Activated naive CD4-positive, alpha-beta T cell (primary cell): ENCODE data around the gene TSPAN31.

Source experiments
- DNase-seq, 4 experiments: peaks; one replicate each; lab custom pipeline; 2025; lab: John Stamatoyannopoulos, UW

The TSPAN31 gene

DNA sequence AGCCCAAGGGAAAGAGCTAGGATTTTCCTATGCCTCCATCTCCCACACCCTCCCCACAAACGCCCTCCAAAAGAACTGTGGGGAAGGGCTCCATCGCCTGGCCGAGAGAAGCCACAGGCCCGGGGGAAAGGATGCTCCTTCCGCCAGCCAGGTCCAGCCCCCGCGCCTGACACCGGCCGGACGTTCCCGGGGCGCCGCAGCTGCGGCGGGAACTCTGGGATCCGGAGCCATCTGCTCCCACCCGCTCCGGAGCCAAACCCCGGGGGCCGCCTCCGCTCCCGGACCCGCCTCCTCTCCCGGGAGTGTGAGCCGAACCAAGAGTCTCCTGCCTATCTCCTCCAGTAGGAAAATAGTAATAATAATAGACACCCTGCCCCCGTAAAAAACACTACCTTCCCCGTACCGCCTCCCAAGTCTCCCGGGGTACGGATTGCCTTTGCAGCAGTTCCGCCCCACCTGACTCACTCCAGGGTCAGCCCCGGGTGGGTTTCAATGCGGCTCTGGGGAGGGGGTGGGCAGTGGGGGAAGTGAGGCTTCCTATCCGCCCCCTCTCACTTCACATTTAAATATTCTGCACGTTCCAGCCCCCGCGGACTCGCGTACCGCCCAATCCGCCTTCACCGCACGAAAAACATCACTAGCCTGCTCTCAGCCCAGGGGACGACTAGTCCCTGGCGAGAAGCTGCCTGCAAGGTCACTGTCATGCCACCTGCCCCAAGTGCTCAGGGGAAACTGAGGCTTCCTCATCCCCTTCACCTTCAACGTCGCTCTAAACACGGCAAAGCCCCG is 8.7 kb upstream of the TSPAN31 start:
- DNase-seq: no peak

DNA sequence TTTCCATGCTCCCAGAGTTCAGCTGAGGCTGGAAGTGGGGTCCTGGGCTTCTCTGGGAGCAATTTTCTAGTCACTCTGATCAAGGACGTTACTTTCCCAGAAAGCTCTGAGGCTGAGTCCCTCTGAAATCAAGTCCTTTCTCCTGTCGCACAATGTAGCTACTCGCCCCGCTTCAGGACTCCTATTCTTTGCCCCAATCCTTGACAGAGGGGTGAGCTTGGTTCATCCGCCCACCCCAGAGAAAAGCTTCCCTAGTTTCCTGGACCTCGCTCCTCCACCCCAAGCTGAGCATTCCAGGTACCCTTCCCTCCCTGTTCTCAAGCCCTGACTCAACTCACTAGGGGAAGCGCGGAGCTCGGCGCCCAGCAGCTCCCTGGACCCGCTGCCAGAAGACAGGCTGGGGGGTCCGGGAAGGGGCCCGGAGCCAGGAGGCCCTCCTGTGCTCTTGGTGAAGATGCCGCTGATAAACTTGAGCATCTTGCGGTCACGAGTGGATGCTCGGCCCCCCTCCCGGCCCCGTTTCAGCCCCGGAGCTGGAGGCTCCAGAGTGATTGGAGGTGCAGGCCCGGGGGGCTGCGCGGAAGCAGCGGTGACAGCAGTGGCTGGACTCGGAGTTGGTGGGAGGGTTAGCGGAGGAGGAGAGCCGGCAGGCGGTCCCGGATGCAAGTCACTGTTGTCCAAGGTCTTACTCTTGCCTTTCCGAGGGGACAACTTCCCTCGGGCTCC is 7.9 kb upstream of the TSPAN31 start:
- no peak for DNase-seq

DNA sequence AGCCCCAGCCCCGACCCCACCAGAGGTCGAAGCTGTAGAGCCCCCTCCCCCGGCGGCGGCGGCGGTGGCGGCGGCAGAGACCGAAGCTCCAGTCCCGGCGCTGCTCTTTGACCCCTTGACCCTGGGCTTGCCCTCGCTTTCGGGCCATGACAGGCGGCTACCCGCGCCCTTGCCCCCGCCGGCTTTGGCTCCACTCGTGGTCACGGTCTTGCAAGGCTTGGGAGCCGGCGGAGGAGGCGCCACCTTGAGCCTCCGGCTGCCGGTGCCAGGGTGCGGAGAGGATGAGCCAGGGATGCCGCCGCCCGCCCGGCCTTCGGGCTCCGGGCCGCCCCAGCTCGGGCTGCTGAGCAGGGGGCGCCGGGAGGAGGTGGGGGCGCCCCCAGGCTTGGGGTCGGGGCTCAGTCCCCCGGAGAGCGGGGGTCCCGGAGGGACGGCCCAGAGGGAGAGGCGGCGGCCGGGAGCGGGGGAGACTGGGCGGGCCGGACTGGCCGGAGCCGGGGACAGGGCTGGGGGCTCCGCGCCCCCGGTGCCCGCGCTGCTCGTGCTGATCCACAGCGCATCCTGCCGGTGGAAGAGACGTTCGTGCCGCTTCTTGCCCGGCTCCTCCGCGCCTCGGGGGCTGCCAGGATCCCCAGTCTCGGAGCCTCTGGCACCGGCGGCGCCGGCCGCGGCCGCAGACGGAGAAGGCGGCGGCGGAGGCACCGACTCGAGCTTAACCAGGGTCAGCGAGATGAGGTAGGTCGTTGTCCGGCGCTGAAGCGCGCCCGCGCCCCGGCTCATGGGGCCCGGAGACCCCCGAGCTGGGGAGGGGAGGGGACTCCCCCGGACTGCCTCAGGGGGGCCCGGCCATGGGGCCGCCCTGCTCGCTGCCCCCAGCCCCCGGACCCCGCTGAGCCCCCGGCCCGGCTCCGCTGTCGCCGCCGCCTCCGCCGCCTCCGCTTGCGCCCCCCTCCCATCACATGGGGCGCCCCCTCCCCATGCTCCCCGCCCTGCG is 7.1 kb upstream of the TSPAN31 start:
- no peak for DNase-seq

DNA sequence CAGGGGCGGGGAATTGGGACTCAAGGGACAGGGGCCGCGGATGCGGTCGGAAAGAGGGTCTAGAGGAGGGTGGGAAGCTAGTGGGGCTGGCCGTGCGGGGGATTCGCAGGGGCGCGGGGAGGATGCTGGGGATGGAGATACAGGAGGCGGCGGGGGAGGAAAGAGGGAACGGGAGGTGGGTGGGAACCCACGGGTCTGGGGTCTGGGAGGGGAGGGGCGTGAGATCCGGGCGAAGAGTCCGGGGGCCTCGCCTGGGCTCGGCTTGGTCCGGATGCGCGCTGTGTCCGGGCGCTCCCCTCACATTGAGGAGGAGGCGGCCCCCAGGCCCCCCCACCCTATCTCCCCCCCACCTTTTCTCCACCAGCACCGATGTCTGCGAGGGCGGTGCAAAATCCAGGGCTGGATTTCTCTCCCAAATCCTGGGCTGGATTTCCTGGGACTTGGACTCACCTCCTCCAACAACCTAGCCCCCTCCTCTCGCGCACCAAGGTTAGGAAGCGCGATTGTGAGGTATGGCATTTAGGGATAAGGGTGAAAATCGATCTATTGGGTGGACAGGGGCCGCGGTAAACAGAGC is 6.1 kb upstream of the TSPAN31 start, which contains the start of gene AGAP2:
Gene AGAP2 (minus strand): TSS at position 82 of the 577 bp plus-strand sequence. CDS start 496 bp downstream, outside the sequence.
- no peak for DNase-seq

DNA sequence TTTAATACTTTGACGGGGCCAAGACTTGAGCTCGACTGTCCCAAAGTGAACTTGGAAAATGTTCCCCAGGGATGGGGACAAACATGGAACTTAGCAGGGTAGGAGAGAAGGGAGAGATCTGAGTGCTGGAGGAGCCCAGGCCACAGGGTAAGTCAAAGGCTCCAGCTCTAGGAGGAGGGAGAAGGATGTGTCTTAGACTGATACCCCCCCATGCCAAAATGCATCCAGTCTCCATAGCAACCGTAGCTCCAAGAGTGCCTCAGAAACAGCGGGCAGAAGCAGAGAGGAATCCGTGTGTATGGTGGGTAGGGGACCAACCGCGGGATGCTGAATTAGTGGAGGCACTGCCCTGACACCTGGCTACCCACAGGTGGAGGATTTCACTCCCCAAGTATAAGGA is 5.5 kb upstream of the TSPAN31 start:
- no peak for DNase-seq

DNA sequence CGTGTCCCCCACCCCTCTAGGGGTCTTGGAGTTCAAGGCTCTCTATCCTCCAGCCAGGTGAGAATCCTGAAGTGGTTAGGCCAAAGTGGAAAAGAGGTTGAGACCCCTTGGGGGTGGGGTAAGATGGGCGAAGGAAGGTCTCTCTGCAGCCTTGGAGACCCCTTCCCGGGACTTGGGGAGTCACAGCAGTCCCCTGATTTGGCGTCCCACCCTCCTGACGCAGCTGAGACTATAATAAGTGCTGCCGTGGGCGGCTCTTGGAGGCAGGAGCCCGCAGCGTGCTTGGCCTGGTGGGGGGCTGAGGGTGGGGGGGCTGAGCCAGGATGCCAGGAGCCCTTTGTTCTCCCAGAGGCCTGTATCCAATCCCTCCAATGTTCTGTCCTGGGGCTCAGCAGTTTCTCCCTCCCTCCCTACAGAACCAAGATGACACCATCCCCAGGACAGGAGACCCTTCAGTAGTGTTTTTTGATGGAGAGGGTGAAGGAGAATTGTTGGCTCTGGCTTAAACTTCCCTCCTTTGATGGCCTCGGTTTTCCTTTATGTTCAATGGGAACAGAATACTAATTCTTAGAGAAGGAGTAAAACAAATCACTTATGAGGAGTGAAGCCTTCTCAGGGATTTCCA is 4.8 kb upstream of the TSPAN31 start:
- DNase-seq: no peak

GRCh38 chr12:57740656-57741412 is 4.0 kb upstream of the TSPAN31 start:
- peak in 2 of 4 experiments; percentile 49 to 66 for DNase-seq

DNA sequence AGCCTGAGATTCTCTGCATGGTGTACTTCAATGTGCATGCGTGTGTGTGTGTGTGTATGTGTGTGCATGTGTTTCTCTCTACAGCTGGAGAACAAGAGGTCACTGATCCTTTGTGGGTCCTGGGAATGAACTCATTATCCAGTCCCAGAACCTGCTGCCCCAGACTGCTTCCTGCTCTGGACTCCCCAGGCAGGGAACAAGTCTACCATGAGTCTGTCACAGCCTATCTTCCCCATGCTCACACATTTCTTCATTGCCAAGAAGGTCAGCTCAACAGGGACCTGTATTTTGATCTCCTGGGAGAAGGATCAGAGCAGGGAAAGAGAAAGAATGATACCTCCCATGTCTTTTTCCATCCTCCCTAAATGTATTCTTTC is 3.4 kb upstream of the TSPAN31 start:
- DNase-seq: no peak

DNA sequence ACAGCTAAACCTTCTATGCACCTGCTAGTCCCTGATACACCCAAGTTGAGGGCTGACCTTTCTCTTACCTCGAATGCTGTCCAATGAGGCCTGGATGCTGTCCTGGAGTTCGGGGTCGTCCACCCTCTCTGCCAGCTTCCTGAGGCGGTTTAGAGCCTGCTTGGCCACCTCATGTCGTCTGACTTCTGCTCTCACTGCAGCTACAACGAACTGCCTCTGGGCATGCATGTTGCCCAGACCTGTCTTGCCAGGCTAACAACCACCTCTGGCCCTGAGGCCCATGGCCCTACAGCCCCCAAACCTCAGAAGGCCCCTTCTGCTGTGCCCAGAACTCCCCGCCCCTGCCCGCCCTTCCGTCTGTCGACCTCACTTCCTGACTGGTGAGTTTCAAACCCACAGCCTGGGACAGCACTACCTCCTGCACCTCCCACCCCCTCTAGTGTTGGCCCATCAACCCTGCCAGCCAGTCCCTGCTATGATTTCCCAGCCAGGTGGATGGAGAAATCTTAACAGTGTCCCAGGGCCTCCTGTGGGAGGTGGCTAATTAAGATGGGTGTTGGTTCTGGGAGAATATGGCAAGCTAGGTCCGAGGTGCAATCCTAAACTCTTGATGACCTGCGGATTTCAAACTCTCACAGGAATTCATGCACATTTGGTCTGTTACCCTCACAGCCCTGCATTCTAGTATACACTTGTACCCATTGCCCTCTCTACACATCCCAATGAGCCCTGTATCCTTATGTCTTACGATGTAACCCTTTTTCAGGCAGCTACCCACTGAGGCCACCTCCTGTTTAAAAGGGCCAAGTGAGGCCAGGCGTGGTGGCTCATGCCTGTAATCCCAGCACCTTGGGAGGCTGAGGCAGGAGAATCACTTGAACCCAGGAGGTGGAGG is 2.7 kb upstream of the TSPAN31 start:
- DNase-seq: peak in 3 of 4 experiments; percentile 32 to 62 (median 54)

GRCh38 chr12:57743769-57744168 is 1.1 kb upstream of the TSPAN31 start:
- no peak for DNase-seq

- DNase-seq: peak; percentile 42 to 63 (median 54)
Measured at GRCh38 chr12:57744194-57744776, 554 bp upstream of the TSPAN31 start.

- DNase-seq: no peak
Measured at GRCh38 chr12:57745485-57745881, 644 bp downstream of the TSPAN31 start.

- DNase-seq: no peak
Measured at GRCh38 chr12:57746025-57746424, 1.2 kb downstream of the TSPAN31 start.

DNA sequence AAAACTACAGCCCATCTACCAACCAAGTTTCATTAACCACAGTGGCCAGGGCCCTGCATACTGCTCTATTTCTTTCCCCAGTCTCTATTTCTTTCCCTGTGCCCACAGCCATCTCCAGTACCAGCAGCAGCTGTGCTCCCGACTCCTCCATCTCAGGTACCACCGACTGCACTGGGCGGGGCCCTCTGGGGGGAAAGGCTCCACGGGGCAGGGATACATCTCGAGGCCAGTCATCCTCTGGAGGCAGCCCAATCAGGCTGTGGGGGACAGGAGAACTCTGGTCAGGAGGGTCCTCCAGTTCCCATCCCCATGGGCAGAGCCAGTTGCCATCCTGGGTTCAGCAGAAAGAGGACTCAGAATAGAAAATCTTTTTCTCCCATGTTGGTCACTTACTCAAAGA is 4.2 kb downstream of the TSPAN31 start:
- DNase-seq: no peak

DNA sequence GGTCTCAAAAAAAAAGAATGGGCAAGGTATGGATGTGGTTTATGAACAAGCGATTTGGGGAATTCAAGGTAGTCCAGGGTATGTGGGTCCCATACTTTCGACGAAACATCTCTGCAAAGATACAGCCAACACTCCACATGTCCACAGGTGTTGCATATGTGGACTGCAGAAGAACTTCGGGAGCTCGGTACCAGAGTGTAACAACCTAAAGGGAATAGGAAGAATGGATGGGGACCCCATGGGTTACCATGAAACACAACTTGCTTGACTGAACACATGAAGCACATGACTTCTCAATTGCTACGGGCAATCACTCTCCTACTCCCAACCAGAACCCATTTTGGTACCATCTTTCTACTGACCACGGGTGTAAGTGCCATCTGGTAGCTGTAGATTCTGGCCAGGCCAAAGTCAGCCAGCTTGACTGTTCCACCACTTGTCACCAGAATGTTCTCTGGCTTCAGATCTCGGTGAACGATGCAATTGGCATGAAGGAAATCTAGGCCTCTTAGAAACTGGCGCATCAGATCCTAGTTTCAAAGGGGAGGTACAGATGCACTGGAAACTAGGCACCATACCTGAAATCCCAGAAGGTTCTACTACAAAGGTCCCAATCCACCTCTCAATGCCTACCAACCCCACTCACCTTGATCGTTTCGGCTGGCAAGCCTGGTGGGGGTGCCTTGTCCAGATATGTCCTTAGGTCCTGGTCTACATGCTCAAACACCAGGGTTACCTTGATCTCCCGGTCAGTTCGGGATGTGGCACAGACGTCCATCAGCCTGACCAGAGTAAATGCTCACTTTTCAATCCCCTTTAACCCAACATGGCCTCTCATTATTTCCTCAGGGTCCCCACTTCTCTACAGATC is 6.0 kb downstream of the TSPAN31 start:
- DNase-seq: no peak

GRCh38 chr12:57751432-57751787 is 6.6 kb downstream of the TSPAN31 start:
- DNase-seq: no peak

DNA sequence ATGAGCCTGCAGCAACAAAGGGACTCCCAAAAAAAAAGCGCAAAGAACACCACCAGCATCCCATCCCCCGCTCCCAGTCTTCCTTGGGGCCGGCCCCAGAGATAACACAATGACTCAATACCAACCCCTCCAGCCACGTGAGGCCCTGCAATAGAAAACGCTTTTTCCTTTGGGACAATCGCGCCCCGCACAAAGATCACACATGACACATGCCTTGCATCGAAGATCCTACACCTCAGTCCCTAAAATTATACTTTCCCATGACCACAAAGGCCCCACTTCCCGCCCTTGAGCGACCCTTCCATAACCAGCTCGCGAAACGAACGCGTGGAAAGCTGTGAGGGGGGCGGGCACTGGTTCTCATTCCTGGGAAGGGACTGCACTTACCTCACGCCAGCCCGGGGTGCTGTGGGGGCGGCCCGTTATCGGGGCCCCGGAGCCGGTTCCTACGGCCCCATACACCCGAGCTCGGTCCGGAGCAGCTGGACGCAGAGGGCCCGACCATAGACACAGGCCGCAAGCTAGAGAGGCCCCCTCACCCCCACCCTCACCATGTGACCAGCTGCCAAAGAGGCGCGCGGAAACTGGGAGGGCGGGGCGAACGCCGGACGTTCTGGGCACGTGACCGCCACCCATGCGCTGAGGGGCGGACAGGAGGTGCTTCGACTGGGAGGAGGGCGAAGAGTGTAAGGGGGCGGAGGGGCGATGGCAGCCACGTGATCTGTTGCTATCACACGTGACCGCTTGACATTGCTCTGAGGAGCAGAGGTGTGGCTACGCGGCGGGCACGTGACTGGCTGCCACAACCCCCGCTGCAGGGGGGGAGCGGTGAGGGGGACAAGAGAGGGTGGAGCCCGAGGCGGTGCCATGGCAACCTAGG is 7.2 kb downstream of the TSPAN31 start, which contains the start of gene CDK4:
Gene CDK4 (minus strand): TSS at position 523 of the 880 bp plus-strand sequence. CDS start 593 bp downstream, outside the sequence.
- DNase-seq: peak; percentile 90 to 98 (median 96)
